HG02759 (cell line): ENCODE measurements around the gene UCK2.
A peak's percentile ranks its signal among the peaks of the same experiment; 100 is the strongest.

Experiments used
- ATAC-seq: cut with Tn5 transposase; IDR thresholded peaks from one replicate; pipeline ENCODE4 v1.9.1; 2021; ENCODE audit warnings: mild to moderate bottlenecking, moderate library complexity; ENCODE audit not compliant: unreplicated experiment

UCK2 gene

DNA sequence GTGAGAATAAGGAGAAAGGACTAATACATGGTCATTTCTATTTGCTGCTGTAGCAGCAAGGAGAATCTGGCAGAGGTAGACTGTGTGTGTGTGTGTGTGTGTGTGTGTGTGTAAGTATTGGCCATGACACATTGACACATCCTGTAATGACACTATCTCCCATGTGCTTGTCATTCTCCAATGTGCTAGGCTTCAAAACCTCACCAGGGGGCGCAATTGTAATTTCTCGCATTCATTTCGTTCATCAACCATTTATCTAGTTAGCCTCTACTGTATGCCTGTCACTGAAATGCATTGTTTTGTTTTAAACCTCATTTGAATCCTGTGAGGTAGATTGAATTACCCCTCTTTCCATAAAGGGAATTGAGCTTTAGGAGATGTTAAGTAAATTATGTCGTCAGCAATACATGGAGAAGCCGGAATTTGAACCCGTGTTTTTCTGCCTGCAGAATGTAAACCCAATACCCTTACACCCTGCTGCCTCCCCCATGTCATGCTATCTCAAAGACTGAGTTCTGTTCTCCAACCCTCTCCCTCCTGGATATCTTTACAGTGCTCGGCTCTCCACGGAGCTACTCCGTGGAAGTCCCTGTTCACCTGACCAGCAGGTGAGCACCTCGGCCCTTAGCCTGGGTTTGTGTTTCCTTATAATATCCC is 100.8 kb downstream of the UCK2 start:
- peak; percentile 44 for ATAC-seq

DNA sequence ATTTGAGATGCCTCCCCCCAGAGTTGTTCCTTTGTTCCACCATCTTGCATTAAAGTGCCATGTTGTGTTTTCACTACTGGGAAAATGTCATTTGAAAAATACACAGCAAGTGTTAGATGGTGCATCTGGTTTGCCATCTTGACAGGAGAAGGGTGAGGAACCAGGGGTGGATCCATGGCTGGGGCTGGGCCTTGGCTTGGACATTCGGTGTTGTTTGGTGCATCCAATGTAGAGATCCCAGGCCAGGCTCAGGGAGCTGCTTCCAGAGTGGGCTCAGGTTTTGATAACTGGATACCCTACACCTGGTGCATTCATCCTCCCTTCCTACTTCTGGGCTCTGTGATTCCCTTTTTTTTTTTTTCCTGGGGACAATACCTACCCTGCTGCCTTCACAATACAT is 103.5 kb downstream of the UCK2 start:
- ATAC-seq = no peak

DNA sequence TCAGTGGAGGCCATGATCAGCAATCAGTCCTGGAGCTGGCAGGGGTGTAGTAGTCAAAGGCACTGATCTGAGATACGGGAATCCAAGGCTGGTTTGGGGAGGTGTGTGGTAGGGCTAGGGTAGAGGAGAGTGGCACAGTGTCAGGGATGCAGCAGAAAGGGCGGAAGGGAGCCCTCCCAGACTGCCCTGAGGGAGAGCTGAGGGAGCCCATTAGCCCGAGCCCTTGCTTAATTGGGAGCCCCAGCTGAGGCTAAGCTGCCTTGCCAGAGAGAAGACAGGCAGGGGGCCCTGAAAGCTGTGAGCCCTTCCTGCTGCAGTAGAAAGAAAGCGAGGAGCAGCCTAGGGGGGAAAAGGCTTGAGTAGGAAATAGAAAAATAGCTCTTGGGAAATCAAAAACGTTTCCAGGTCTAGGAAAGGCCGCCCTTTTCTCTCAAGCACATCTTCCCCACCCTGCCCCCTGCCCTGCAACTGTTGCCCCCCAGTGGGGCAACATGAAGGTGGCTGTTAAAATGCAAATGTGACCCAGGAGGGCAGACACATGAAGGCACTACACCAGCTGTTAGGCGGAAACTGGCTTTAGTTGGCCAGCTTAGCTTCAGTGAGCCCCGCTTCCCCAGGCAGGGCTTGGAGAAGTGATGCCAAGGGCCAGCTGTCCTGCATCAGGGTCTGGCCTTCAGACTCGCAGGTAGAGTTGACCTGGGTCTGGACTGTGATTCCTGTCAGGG is 106.2 kb downstream of the UCK2 start:
- ATAC-seq = no peak

DNA sequence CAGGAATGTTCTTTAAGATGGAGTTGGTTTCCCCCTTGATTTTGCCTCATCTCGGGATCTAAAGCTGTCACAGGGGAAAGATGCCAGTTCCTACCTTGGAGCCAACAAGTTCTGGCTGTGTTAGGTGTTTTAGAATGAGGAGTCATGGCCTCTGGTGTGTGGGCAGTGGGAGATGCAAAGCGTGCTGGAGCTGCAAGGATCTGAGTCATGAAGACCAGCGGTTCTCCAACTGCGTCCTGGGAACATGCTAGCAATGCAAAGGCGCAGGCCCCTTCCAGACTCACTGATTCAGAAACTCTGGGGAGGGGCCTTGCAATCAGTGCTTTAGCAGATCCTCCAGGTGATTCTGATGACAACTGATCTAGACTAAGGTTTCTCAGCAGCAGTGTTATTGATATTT is 109.1 kb downstream of the UCK2 start:
- ATAC-seq = no peak

DNA sequence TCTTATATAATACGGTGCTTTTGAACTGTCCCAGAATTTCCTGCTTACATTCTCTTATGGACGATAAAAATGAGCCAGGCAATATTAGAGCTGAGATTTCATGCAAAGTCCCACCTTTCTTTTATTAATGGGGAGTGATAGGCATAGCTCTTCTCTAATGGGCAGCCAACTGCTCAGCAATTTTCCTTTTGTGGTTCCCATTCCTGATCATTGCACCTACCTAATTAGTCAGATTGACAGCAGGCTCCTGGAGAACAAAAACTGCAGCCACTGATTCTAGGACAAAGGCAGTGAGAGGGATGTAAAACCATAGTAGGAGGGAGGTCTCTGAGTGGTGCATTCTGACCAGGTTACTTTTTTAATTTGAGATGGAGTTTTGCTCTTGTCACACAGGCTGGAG is 110.4 kb downstream of the UCK2 start:
- no peak for ATAC-seq

DNA sequence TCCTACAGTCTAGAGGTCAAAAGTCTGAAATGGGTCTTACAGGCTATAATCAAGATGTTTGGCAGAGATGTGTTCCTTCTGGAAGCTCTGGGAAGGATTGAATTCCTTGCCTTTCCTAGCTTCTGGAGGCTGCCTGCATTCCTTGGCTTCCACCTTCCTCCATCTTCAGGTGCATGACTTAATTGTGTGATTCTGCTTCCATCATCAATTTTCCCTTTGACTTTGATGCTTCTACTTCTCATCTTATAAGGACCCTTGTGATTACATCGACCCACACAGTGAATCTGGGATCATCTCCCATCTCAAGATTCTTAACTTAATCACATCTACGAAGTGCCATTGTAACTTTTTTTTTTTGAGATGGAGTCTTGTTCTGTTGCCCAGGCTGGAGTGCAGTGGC is 111.4 kb downstream of the UCK2 start:
- no peak for ATAC-seq

DNA sequence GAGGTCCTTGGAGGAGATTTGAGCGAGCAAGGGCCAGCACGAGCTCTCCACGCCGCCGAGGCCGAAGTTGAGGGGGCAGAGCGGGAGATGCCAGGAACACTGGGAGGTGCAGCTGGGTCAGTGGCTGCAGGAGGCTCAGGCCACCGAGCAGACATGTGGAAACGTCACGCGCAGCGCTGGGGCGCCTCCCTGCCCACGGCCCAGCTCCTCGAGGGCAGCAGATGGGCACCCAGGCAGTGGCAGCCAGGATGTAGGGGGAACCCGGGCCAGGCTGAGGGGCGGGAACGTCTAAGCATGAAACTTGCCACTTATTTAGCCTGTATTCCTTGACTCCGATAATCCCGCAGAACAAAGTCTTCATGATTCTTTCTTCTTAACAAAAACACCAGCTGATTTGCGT is 114.1 kb downstream of the UCK2 start:
- ATAC-seq = no peak

DNA sequence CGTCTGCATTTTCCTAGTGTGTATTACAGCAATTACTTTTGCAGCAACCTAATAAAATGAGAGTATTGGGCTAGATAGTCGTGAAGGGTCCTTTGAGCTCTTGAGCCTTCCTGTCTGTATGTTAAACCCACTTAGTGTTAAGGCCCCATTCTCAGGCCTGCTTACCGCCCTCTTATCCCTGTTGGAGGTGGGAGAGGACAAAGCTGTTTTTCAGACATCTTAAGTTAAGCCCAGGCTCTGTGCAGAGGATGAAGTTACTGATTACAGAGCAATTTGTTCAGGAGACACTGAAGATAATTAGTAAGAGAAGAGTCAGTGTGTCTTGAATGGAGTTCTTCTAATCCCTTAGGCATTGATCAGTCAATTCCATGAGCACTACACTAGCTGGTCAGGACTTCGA is 114.6 kb downstream of the UCK2 start:
- ATAC-seq = no peak

DNA sequence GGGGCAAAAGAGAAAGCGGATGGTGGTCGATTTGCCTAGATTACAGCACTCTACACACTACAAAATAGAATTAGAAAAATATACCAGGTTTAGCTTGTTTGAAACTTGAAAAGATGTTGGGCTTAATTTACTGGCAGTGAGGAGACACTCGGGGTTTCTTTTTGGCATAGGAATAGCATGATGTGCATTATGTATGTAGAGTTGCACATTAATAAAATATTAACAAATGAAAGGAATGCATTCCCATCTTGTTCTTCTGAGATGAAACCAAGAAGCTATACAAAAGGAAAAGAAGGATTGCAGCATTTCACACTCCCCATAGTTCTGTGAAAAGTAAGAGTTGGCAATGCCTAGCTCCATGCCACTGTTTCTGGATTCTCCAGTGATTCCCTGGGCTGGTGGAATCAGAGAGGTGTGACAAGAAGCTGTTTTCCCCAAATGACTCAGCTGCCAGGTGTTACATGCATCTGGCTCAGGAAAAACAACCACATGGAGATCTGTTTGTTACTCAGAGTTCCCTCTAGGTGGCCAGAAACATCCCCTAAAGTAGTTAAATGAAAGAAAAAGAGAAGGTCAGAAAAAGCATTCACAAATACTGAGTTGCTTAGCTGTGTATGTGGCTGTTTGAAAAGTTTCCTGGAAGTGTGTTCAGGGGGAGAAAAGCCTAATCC is 115.6 kb downstream of the UCK2 start:
- no peak for ATAC-seq

DNA sequence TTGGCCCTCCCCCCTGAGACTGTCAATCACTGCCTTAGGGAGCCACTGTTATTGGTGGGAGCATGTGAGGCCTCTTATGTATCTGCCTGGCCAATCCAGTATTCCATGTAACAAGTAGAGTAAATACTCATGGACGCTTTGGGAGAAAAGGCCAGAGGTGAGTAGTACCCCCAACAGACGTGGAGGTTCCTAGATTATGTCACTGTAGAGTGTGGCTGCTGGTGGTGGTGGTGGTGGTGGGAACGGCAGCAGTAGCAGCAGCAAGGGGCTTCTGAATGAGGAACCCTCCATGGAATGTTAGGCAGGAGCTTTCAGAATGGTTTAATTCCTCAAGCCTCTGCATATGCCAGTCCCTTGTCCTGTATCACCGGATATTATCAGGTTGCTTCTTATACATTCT is 118.5 kb downstream of the UCK2 start:
- no peak for ATAC-seq

DNA sequence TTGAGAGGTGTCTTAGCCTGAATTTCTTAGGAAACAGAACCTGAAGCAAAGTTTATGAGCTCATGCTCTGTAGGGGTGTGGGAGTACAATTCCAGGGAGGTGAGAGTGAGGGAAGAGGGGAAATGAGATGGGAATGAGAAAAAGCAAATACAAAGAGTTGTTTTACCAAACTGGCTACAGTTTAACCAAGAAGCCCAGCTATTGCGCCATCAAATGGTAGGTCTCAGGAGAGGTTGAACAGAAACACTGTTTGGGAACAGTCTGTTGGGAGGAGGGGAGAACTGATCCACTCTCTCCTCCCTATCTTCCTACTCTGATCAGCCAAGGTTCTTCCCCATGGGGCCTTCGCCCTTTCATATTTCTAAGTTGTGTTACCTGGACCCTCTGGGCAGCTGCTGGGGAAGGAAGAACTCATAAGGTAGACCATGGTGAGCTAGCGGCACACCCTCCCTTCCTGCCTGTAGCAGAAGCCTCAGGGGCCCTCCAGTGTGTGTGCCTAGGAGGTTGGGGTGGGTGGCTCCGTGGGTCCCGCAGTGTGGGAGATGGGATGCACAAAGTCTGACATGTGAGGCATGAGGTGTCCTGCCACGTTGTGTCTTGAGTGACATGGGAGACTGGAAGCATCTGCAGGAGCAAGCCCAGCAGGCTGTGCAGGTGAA is 120.5 kb downstream of the UCK2 start:
- ATAC-seq = no peak

DNA sequence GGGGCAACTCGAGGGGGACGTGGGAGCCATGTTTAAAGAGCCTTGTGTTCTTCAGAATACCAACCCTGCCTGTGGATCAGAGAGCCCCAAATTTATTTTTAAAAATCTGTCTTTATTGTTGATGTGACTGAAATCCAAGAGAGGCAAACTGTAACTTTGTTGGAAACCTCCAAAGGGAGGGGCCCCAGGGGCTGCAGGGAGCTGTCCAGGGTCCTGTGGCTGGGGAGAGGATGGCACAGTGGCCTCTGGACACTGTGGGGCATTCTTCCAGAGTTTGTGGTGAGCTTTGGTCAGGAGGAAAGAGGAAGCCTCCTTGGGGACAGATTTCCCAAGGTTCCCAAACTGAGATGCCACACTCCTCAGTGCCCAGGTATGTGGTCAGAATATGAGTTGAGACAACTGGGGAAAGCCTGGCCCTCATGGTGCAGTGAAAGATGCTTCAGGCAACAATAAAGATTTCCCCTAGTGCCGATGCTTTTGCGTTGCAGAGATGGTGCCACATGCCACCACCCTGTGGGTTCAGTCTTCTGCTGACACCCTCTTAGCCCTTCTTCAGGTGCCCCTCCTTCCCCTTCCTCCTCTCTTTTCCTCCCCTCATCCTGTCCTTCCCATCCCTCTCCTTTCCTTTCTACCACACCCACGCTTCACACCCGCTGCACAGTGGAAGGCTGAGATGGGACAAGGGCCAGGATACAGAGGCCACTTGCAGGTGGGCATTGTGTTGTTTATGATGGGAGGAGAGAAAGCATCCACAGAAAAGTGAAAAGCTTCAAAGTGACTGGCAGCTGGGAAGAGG is 122.1 kb downstream of the UCK2 start:
- no peak for ATAC-seq

DNA sequence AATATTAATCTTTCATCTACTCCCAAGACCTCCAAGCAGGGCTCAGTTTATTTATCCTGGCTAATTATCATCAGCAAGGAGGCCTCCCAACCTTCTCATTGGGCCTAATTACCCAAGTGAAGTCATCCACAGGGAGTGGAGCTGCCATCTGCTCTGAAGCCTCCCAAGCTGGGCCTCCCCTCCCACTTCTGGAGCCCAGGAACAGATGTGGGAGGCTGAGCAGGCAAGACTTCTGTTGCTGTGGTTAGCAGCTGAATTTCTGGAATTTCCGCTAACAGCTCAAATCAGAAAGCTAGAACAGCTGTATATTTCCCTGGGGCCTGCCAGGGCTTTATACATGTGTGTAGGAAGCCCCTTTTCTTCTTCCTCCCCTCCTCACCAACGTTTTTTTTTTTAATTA is 127.5 kb downstream of the UCK2 start:
- no peak for ATAC-seq

DNA sequence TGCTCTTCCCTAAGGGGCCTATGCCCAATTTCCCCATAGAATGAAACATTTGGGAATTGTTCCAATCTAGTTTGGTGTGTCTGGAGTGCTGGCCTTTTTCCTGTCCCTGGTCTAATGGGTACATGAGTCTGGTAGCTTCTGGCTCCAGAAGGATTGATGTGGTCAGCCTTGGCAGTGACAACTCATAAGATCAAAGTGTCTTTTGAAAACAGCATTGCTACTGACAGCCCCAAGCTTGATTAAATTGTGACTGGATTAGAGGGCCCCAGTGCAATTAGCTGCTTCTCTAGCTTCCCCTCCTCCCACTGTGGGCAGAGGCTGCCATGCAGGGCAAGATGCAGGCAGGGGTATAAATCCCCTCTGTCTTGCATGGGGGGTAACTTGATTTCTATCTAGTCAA is 130.9 kb downstream of the UCK2 start:
- ATAC-seq = no peak

DNA sequence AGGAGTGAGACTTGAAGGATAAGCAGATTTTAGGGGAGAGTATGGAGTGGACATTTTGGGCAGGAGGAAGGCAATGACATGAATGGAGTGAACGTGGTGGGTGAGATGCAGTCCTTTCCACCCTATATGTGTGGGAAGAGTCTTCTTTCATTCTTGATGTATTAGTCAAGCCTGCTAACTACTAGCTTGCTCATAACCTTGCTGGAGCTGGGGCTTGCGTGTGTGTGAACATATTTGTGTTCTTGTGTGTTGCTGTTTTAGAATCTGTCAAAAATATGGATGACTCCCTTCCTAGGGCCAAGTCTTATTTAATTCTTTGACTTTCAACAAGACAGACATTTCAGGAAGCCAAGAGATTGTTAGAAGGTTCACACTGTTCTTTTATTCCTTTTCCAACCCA is 132.7 kb downstream of the UCK2 start:
- no peak for ATAC-seq

DNA sequence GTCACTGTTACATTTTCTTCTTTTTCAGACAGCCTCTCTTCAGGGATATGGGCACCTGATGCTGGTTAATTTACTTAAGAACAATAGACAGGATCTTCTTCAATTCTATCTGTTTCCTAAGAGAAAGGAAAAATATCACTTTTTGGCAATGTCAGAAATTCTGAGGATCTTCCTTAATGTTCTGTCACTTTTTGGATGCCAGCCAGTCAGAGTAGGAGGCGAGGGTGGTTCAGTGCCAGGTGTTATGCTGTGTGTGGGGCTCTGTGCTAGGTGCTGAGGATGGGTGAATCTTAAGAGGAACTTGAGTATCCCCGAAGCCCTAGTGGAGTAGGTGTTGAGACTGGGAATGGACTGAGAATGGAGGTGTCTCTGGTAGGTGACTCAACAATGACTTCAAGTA is 133.5 kb downstream of the UCK2 start:
- no peak for ATAC-seq
